HG02840 (cell line): Measurements from ENCODE around the gene ADAMTS12.

ENCODE experiments used
- ATAC-seq: cut with Tn5 transposase; IDR thresholded peaks from one replicate; pipeline ENCODE4 v1.9.1; 2021; ENCODE audit warnings: mild to moderate bottlenecking, moderate library complexity, moderate number of reproducible peaks; ENCODE audit not compliant: unreplicated experiment, low FRiP score

ADAMTS12 gene

GRCh38 chr5:33852319-33852718 lies 39.5 kb downstream of the ADAMTS12 start:
- ATAC-seq: no peak

GRCh38 chr5:33850100-33850594 lies 41.6 kb downstream of the ADAMTS12 start:
- ATAC-seq: peak; percentile 96

- no peak for ATAC-seq
Observed at GRCh38 chr5:33848554-33848953, 43.2 kb downstream of the ADAMTS12 start.

GRCh38 chr5:33846851-33847250 lies 44.9 kb downstream of the ADAMTS12 start:
- no peak for ATAC-seq

GRCh38 chr5:33843579-33843978 lies 48.2 kb downstream of the ADAMTS12 start:
- no peak for ATAC-seq

GRCh38 chr5:33842456-33842855 lies 49.3 kb downstream of the ADAMTS12 start:
- no peak for ATAC-seq

- ATAC-seq: no peak
Observed at GRCh38 chr5:33841891-33842290, 49.9 kb downstream of the ADAMTS12 start.

- ATAC-seq: peak; percentile 45
Observed at GRCh38 chr5:33840927-33841547, 50.8 kb downstream of the ADAMTS12 start.

- no peak for ATAC-seq
Observed at GRCh38 chr5:33837301-33837700, 54.5 kb downstream of the ADAMTS12 start.

GRCh38 chr5:33834334-33834733 lies 57.5 kb downstream of the ADAMTS12 start:
- no peak for ATAC-seq

GRCh38 chr5:33833237-33833575 lies 58.6 kb downstream of the ADAMTS12 start:
- no peak for ATAC-seq

GRCh38 chr5:33832404-33833236 lies 59.2 kb downstream of the ADAMTS12 start:
- no peak for ATAC-seq

GRCh38 chr5:33831041-33831440 lies 60.7 kb downstream of the ADAMTS12 start:
- no peak for ATAC-seq

- no peak for ATAC-seq
Observed at GRCh38 chr5:33829430-33829829, 62.4 kb downstream of the ADAMTS12 start.

- no peak for ATAC-seq
Observed at GRCh38 chr5:33828626-33829308, 63.0 kb downstream of the ADAMTS12 start.

- ATAC-seq: no peak
Observed at GRCh38 chr5:33827885-33828284, 63.9 kb downstream of the ADAMTS12 start.

- ATAC-seq: no peak
Observed at GRCh38 chr5:33827018-33827707, 64.6 kb downstream of the ADAMTS12 start.

- no peak for ATAC-seq
Observed at GRCh38 chr5:33824516-33825195, 67.1 kb downstream of the ADAMTS12 start.

- ATAC-seq: no peak
Observed at GRCh38 chr5:33817301-33817700, 74.5 kb downstream of the ADAMTS12 start.

- ATAC-seq: no peak
Observed at GRCh38 chr5:33816791-33817190, 75.0 kb downstream of the ADAMTS12 start.
